GM18868 (cell line): ENCODE results near the gene PTK7.

ENCODE experiments used
- ATAC-seq: cut with Tn5 transposase; IDR thresholded peaks from one replicate; pipeline ENCODE4 v1.9.1; 2021; ENCODE audit warnings: mild to moderate bottlenecking, moderate library complexity; ENCODE audit not compliant: unreplicated experiment

Gene PTK7

GRCh38 chr6:43200541-43200940 lies 124.4 kb downstream of the PTK7 start:
- ATAC-seq, result no peak

- no peak for ATAC-seq
These were observed 126.3 kb downstream of the PTK7 start for GRCh38 chr6:43202451-43202850.

- no peak for ATAC-seq
These were observed 127.1 kb downstream of the PTK7 start for GRCh38 chr6:43203029-43203717.

- ATAC-seq, result no peak
These were observed 127.6 kb downstream of the PTK7 start for GRCh38 chr6:43203718-43204095.

- no peak for ATAC-seq
These were observed 128.4 kb downstream of the PTK7 start for GRCh38 chr6:43204271-43205105.

- ATAC-seq, result no peak
These were observed 129.7 kb downstream of the PTK7 start for GRCh38 chr6:43205849-43206248.

- ATAC-seq, result no peak
These were observed 131.2 kb downstream of the PTK7 start for GRCh38 chr6:43207286-43207685.
